Astrocyte (in vitro differentiated cells and primary cell): ENCODE results near the gene ZNF277. TPM values are rescaled to one million over a fixed set of nuclear protein-coding genes. Genes with fewer than 3 reads are reported as not detected.
A peak's percentile ranks its signal among the peaks of the same experiment; 100 is the strongest.

Source experiments
- DNase-seq: peaks from one replicate; pipeline ENCODE4 v3.0.0-alpha.2; 2010; ENCODE audit warnings: low read depth
- FAIRE-seq: peaks from 2 replicates; lab custom pipeline; 2011; peaks lifted over from hg19 to GRCh38; lab: Jason Lieb, UNC
- H2AFZ ChIP-seq: 2 replicates; pipeline ENCODE4 v1.6.0; 2012; ENCODE audit warnings: low read depth, low read length, inconsistent platforms
- H3K27ac ChIP-seq: 2 replicates; pipeline ENCODE4 v1.5.1; 2011; ENCODE audit warnings: low read depth, low read length, inconsistent platforms
- H3K27me3 ChIP-seq: 2 replicates; pipeline ENCODE4 v1.6.0; 2011; ENCODE audit warnings: low read length, inconsistent platforms; ENCODE audit not compliant: insufficient read depth
- H3K36me3 ChIP-seq: 2 replicates; pipeline ENCODE4 v1.5.1; 2011; ENCODE audit warnings: low read length, inconsistent platforms; ENCODE audit not compliant: insufficient read depth
- H3K4me1 ChIP-seq: 2 replicates; pipeline ENCODE4 v1.5.1; 2011; ENCODE audit warnings: low read length, inconsistent platforms; ENCODE audit not compliant: insufficient read depth
- H3K4me2 ChIP-seq: 2 replicates; pipeline ENCODE4 v1.6.0; 2012; ENCODE audit warnings: low read length, inconsistent platforms
- H3K4me3 ChIP-seq: 2 replicates; pipeline ENCODE4 v1.5.1; 2011; ENCODE audit warnings: low read depth, mild to moderate bottlenecking, low read length, inconsistent platforms; ENCODE audit not compliant: insufficient read depth
- H3K79me2 ChIP-seq: 2 replicates; pipeline ENCODE4 v1.6.0; 2012; ENCODE audit warnings: mild to moderate bottlenecking, low read length, inconsistent platforms; ENCODE audit not compliant: insufficient read depth
- H3K9ac ChIP-seq: 2 replicates; pipeline ENCODE4 v1.6.0; 2012; ENCODE audit warnings: mild to moderate bottlenecking, low read length, inconsistent platforms
- H3K9me3 ChIP-seq: 2 replicates; pipeline ENCODE4 v1.5.1; 2012; ENCODE audit warnings: low read depth, mild to moderate bottlenecking, low read length, inconsistent platforms; ENCODE audit not compliant: insufficient read depth
- H4K20me1 ChIP-seq: 2 replicates; pipeline ENCODE4 v1.6.0; 2012; ENCODE audit warnings: low read length, inconsistent platforms; ENCODE audit not compliant: insufficient read depth
- H3K27ac Mint-ChIP-seq: one replicate; pipeline ENCODE4 v1.8.0; 2021; ENCODE audit warnings: mild to moderate bottlenecking, mixed read lengths; ENCODE audit not compliant: unreplicated experiment
- H3K27me3 Mint-ChIP-seq: one replicate; pipeline ENCODE4 v1.8.0; 2021; ENCODE audit warnings: low read depth, mixed read lengths; ENCODE audit not compliant: unreplicated experiment
- H3K36me3 Mint-ChIP-seq: one replicate; pipeline ENCODE4 v1.8.0; 2021; ENCODE audit warnings: low read depth, mixed read lengths; ENCODE audit not compliant: unreplicated experiment
- H3K4me1 Mint-ChIP-seq: one replicate; pipeline ENCODE4 v1.8.0; 2021; ENCODE audit warnings: low read depth, mixed read lengths; ENCODE audit not compliant: unreplicated experiment
- H3K4me3 Mint-ChIP-seq: one replicate; pipeline ENCODE4 v1.8.0; 2021; ENCODE audit warnings: mild to moderate bottlenecking, moderate library complexity, mixed read lengths; ENCODE audit not compliant: unreplicated experiment
- H3K9me3 Mint-ChIP-seq: one replicate; pipeline ENCODE4 v1.8.0; 2021; ENCODE audit warnings: mild to moderate bottlenecking, mixed read lengths; ENCODE audit not compliant: unreplicated experiment
- EZH2 ChIP-seq: IDR thresholded peaks from 2 replicates; pipeline ENCODE4 v1.6.1; 2012; ENCODE audit warnings: mild to moderate bottlenecking, low read length, inconsistent platforms; ENCODE audit not compliant: insufficient read depth
- total RNA-seq: library from RNA; stranded (reverse); gene quantifications from 2 replicates; pipeline ENCODE4 v1.2.1, GENCODE V29; 2021
- TF ChIP-seq, protein P1 (sequence below): IDR thresholded peaks from 2 replicates; pipeline ENCODE4 v1.5.1; 2011; ENCODE audit warnings: low read depth, mild to moderate bottlenecking, inconsistent platforms, low read length, moderate library complexity; ENCODE audit not compliant: insufficient read depth

Gene ZNF277
- total RNA-seq, 1 donor from 2014 or later, result 23.0 TPM

DNA sequence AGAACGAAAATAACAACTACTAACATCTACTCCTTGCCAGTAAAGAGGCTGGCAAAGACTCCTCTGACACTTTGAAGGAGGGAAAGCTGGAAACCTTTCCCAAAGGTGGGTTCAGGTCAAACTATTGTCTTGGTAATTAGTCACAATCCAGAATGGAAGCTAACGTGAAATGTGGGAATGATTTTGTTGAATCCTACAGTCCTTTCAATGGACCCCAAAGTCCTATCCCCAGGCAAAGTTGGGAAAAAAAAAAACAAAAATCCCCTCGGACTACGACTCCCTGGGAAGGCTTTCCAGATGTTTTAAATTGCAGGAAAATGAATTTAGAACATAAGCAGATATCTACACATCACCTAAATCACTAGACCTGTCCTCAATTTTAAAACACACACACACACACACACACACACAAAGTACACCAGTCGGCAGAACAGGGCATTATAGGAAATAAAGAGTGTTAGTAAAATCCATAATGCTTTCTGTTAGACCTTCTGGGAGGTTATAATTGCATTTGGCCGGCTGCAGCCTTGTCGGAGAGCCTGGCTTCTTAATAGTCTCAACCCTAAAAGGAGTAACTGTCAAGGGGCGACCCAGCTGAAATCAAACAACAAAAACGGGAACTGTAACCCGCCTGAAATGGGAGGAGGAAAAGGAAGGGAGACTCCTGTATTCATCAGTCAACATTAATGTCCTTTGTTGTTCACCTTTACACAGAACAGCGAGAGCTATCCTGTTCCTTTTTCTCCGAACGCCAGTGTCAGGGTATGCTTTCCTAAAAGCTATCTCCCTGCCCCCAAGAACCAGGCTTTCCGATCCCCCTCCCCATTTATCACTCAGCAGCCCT is 1.8 kb upstream of the ZNF277 start:
- peaks cover 4% of the 10 kb centered on the region for H3K4me1 ChIP-seq
- H3K4me2 ChIP-seq, result peak overlapping the region; percentile 95
- H3K27ac ChIP-seq, result peak overlapping the region; percentile 64
- Mint-ChIP-seq H3K9me3 (no peaks in the 10 kb centered on the region), H3K27me3 (no peaks in the 10 kb centered on the region), H3K27ac (peak overlapping the region; percentile 90), H3K36me3 (no peaks in the 10 kb centered on the region), H3K4me3 (peak overlapping the region; percentile 100), H3K4me1 (peaks cover 23% of the 10 kb centered on the region)
- H3K9me3 ChIP-seq, result no peaks in the 10 kb centered on the region
- peak overlapping the region; percentile 96 for H2AFZ ChIP-seq
- H3K27me3 ChIP-seq, result no peaks in the 10 kb centered on the region
- H3K36me3 ChIP-seq, result no peaks in the 10 kb centered on the region
- H3K4me3 ChIP-seq, result peak overlapping the region; percentile 94
- DNase-seq (no peak), FAIRE-seq (no peak)
- H3K79me2 ChIP-seq, result peaks cover 78% of the 10 kb centered on the region
- TF ChIP-seq EZH2, result no peak
- TF ChIP-seq, protein P1, sequence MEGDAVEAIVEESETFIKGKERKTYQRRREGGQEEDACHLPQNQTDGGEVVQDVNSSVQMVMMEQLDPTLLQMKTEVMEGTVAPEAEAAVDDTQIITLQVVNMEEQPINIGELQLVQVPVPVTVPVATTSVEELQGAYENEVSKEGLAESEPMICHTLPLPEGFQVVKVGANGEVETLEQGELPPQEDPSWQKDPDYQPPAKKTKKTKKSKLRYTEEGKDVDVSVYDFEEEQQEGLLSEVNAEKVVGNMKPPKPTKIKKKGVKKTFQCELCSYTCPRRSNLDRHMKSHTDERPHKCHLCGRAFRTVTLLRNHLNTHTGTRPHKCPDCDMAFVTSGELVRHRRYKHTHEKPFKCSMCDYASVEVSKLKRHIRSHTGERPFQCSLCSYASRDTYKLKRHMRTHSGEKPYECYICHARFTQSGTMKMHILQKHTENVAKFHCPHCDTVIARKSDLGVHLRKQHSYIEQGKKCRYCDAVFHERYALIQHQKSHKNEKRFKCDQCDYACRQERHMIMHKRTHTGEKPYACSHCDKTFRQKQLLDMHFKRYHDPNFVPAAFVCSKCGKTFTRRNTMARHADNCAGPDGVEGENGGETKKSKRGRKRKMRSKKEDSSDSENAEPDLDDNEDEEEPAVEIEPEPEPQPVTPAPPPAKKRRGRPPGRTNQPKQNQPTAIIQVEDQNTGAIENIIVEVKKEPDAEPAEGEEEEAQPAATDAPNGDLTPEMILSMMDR, result no peak
- peak overlapping the region; percentile 89 for H3K9ac ChIP-seq
- peaks cover 7% of the 10 kb centered on the region for H4K20me1 ChIP-seq

DNA sequence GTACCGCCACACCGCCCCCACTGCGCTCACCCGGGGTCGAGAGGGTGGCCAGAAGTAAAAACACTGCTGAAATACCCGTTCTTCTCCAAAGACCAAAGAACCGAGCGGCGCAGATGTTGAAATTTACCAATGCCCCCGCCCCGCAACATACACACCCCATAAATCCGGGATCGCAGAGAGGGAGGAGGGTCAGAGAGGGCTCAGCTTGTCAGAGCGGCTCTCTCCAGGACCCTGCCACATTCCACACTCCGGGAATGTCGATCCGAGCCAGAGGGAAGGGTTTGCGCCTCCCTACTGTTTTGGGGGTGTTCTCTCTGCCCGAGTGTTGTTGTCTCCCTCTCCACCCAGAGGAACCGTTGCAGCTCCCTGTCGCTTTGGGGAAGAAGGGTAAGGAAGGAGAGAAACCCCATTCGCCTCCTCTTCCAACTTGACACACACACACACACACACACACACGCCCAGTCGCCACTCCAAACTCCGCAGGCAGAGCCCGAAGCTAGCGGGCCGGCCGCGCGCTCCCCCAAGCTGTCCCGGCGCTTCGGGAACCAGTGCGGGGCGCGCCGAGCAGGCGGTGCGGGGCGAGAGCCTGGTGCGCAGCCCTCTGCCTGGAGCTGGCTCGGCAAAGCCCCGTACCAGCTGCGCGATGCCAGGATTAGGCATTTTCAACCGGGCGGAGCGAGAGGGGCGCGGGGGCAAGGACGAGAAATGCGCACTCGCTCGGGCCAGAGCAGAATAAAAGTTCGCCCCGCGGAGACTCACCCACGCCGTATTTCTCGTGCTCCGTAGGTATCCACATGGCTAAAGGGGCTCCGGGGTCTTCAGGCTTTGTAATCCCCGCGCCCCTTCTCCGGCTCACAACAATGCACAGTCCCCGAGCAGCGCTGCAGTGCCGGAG is 905 bp upstream of the ZNF277 start:
- Histone ChIP-seq H3K79me2 (peaks cover 70% of the 10 kb centered on the region), H3K27me3 (no peaks in the 10 kb centered on the region), H3K36me3 (no peaks in the 10 kb centered on the region), H3K4me2 (peak overlapping the region; percentile 95), H3K4me3 (peak overlapping the region; percentile 94), H3K27ac (peak overlapping the region; percentile 64), H3K9me3 (no peaks in the 10 kb centered on the region), H3K4me1 (peaks cover 4% of the 10 kb centered on the region), H2AFZ (peak overlapping the region; percentile 96), H4K20me1 (peaks cover 7% of the 10 kb centered on the region), H3K9ac (peak overlapping the region; percentile 89)
- no peaks in the 10 kb centered on the region for H3K9me3 Mint-ChIP-seq
- FAIRE-seq, result no peak
- peaks cover 23% of the 10 kb centered on the region for H3K4me1 Mint-ChIP-seq
- TF ChIP-seq EZH2, result no peak
- TF ChIP-seq, protein P1, result no peak
- H3K27ac Mint-ChIP-seq, result peak overlapping the region; percentile 90
- no peaks in the 10 kb centered on the region for H3K27me3 Mint-ChIP-seq
- peak; percentile 71 for DNase-seq
- H3K36me3 Mint-ChIP-seq, result no peaks in the 10 kb centered on the region
- peak overlapping the region; percentile 100 for H3K4me3 Mint-ChIP-seq
